GM23338 (cell line): ENCODE results near the gene PLEKHJ1. TPM values are rescaled to one million over a fixed set of nuclear protein-coding genes. Genes with fewer than 3 reads are reported as not detected.

ENCODE experiments used
- ATAC-seq: fragments of 200-7000 bp; cut with Tn5 transposase; 3 replicates; pipeline ENCODE4 v1.9.1; 2020
- DNase-seq: peaks from one replicate; pipeline ENCODE4 v3.0.0-alpha.2; 2015; ENCODE audit warnings: low spot score
- H2AFZ ChIP-seq: fragments of 200-600 bp; sonication (generic); 2 replicates; pipeline ENCODE4 v1.8.0; 2016; ENCODE audit warnings: antibody characterized with exemption, mild to moderate bottlenecking, moderate library complexity
- H3F3A ChIP-seq: fragments of 200-600 bp; sonication (generic); replicated peaks from 2 replicates; pipeline ENCODE4 v1.8.0; 2017; ENCODE audit warnings: antibody characterized with exemption, mixed run types, low read depth
- H3K27ac ChIP-seq: fragments of 200-600 bp; sonication (generic); 2 replicates; pipeline ENCODE4 v1.6.1; 2016; ENCODE audit warnings: low read depth
- H3K27me3 ChIP-seq: fragments of 200-600 bp; sonication (generic); 2 replicates; pipeline ENCODE4 v1.8.0; 2016; ENCODE audit warnings: mild to moderate bottlenecking, mixed run types, moderate library complexity; ENCODE audit not compliant: insufficient read depth
- H3K36me3 ChIP-seq: fragments of 200-600 bp; sonication (generic); 2 replicates; pipeline ENCODE4 v1.8.0; 2016; ENCODE audit warnings: mild to moderate bottlenecking; ENCODE audit not compliant: insufficient read depth
- H3K4me1 ChIP-seq: fragments of 200-600 bp; sonication (generic); 2 replicates; pipeline ENCODE4 v1.8.0; 2016; ENCODE audit warnings: mild to moderate bottlenecking, moderate library complexity; ENCODE audit not compliant: insufficient read depth
- H3K4me2 ChIP-seq: fragments of 200-600 bp; sonication (generic); 2 replicates; pipeline ENCODE4 v1.7.1; 2017; ENCODE audit warnings: mixed run types
- H3K4me3 ChIP-seq: fragments of 200-600 bp; sonication (generic); 2 replicates; pipeline ENCODE4 v1.6.1; 2016; ENCODE audit warnings: mixed run types
- H3K79me2 ChIP-seq: fragments of 200-600 bp; sonication (generic); replicated peaks from 2 replicates; pipeline ENCODE4 v1.8.0; 2017; ENCODE audit warnings: mild to moderate bottlenecking; ENCODE audit not compliant: insufficient read depth
- H3K9me2 ChIP-seq: fragments of 200-600 bp; sonication (generic); 2 replicates; pipeline ENCODE4 v1.8.0; 2017; ENCODE audit not compliant: insufficient read depth
- H4K20me1 ChIP-seq: fragments of 200-600 bp; sonication (generic); replicated peaks from 2 replicates; pipeline ENCODE4 v1.8.0; 2017; ENCODE audit warnings: mild to moderate bottlenecking; ENCODE audit not compliant: insufficient read depth
- H3K27ac Mint-ChIP-seq: 2 replicates; pipeline ENCODE4 v1.8.0; 2020; ENCODE audit warnings: inconsistent platforms, mild to moderate bottlenecking, moderate library complexity, mixed read lengths
- H3K27me3 Mint-ChIP-seq: 3 replicates; pipeline ENCODE4 v1.8.0; 2022; ENCODE audit warnings: low read depth, mild to moderate bottlenecking, moderate library complexity, mixed read lengths, inconsistent platforms; ENCODE audit not compliant: insufficient read depth, poor library complexity
- H3K36me3 Mint-ChIP-seq: 3 replicates; pipeline ENCODE4 v1.8.0; 2021; ENCODE audit warnings: low read depth, mild to moderate bottlenecking, inconsistent platforms, moderate library complexity, mixed read lengths
- H3K4me1 Mint-ChIP-seq: 3 replicates; pipeline ENCODE4 v1.8.0; 2020; ENCODE audit warnings: mild to moderate bottlenecking, inconsistent platforms, mixed read lengths
- H3K4me3 Mint-ChIP-seq: 3 replicates; pipeline ENCODE4 v1.8.0; 2021; ENCODE audit warnings: moderate library complexity, mild to moderate bottlenecking, inconsistent platforms, mixed read lengths
- H3K9me3 Mint-ChIP-seq: 3 replicates; pipeline ENCODE4 v1.8.0; 2020; ENCODE audit warnings: moderate library complexity, mild to moderate bottlenecking, inconsistent platforms, mixed read lengths
- CREB1 ChIP-seq: fragments of 250-450 bp; sonication (Bioruptor Pico); IDR thresholded peaks from 2 replicates; pipeline ENCODE4 v1.5.0; 2020; ENCODE audit warnings: low read depth, mild to moderate bottlenecking, moderate library complexity
- CTCF ChIP-seq, 2 experiments: fragments of 200-600 bp in 1 of 2; sonication (generic) in 1 of 2; conservative IDR thresholded peaks; 2 replicates each; pipeline versions ENCODE4 v1.5.1 to v1.6.1; 2016 to 2017; ENCODE audit warnings: antibody characterized with exemption in 2 of 2, low read depth in 2 of 2, mild to moderate bottlenecking in 2 of 2, moderate library complexity in 1 of 2
- EZH2 ChIP-seq: fragments of 200-600 bp; sonication (generic); IDR thresholded peaks from one replicate; pipeline ENCODE4 v1.8.0; 2017; ENCODE audit warnings: antibody characterized with exemption, mild to moderate bottlenecking, low read depth; ENCODE audit not compliant: unreplicated experiment
- EZH2phosphoT487 ChIP-seq: fragments of 200-600 bp; sonication (generic); IDR thresholded peaks from one replicate; pipeline ENCODE4 v1.8.1; 2018; ENCODE audit warnings: antibody characterized with exemption; ENCODE audit not compliant: unreplicated experiment
- JUNB ChIP-seq: IDR thresholded peaks from one replicate; pipeline ENCODE4 v1.6.1; 2016; ENCODE audit warnings: antibody characterized with exemption; ENCODE audit not compliant: unreplicated experiment
- NANOG ChIP-seq: IDR thresholded peaks from 2 replicates; pipeline ENCODE4 v1.6.1; 2016; ENCODE audit warnings: antibody characterized with exemption, borderline replicate concordance
- POLR2AphosphoS5 ChIP-seq: IDR thresholded peaks from 2 replicates; pipeline ENCODE4 v1.6.1; 2016; ENCODE audit warnings: antibody characterized with exemption, low read depth
- REST ChIP-seq: IDR thresholded peaks from one replicate; pipeline ENCODE4 v1.6.1; 2018; ENCODE audit warnings: antibody characterized with exemption; ENCODE audit not compliant: unreplicated experiment
- STAT1 ChIP-seq: IDR thresholded peaks from one replicate; pipeline ENCODE4 v1.6.1; 2016; ENCODE audit warnings: antibody characterized with exemption; ENCODE audit not compliant: unreplicated experiment
- ZNF114 ChIP-seq: fragments of 250-450 bp; sonication (Bioruptor Pico); IDR thresholded peaks from 2 replicates; pipeline ENCODE4 v1.5.0; 2020; ENCODE audit warnings: mild to moderate bottlenecking, moderate library complexity
- ZNF331 ChIP-seq: fragments of 250-450 bp; sonication (Bioruptor Pico); IDR thresholded peaks from 2 replicates; pipeline ENCODE4 v1.5.0; 2020; ENCODE audit warnings: low read depth, mild to moderate bottlenecking, moderate library complexity
- polyA plus RNA-seq: library from polyadenylated mRNA; unstranded; fragments of >200 nt; fragmentation: Nextera tagmentation; extraction: Ambion mirVana; gene quantifications from 2 replicates; pipeline ENCODE4 v1.2.1, GENCODE V29; 2016
- total RNA-seq: library from RNA; depleted of rRNA; stranded (reverse); fragments of >200 nt; shearing (Covaris generic); gene quantifications from 2 replicates; pipeline ENCODE4 v1.2.3, GENCODE V29; 2014
- TF ChIP-seq, protein P1 (sequence below): IDR thresholded peaks from 2 replicates; pipeline ENCODE4 v1.6.1; 2016; ENCODE audit warnings: antibody characterized with exemption
- TF ChIP-seq, protein P2 (sequence below): fragments of 250-450 bp; sonication (Bioruptor Pico); IDR thresholded peaks from 2 replicates; pipeline ENCODE4 v1.5.0; 2020; ENCODE audit warnings: mild to moderate bottlenecking, moderate library complexity

PLEKHJ1 gene
- total and polyA plus RNA-seq, 2 experiments from 2014 or later = 146 to 210 TPM

GRCh38 chr19:2190848-2191455, 45.2 kb downstream of the PLEKHJ1 start:
- no peaks in the 10 kb centered on the region for H3F3A ChIP-seq
- H3K27me3 ChIP-seq = no peaks in the 10 kb centered on the region
- no peaks in the 10 kb centered on the region for H3K9me2 ChIP-seq
- H3K4me1 Mint-ChIP-seq = 0 out of 3 replicates have a peak, but pooled peaks cover 2% of the 10 kb centered on the region
- H3K9me3 Mint-ChIP-seq = no peaks in the 10 kb centered on the region
- peaks cover 3% of the 10 kb centered on the region; the same call in 1 of the 2 replicates for H3K36me3 ChIP-seq
- no peak overlapping the region for H3K4me3 Mint-ChIP-seq
- peaks cover 5% of the 10 kb centered on the region for H3K27me3 Mint-ChIP-seq
- H2AFZ ChIP-seq = no peak overlapping the region
- peaks cover 45% of the 10 kb centered on the region for H3K36me3 Mint-ChIP-seq
- TF ChIP-seq STAT1 (no peak), JUNB (no peak), CREB1 (CRISPR knock-in tag) (no peak), REST (no peak), EZH2phosphoT487 (no peak), EZH2 (no peak), ZNF331 (CRISPR knock-in tag) (no peak), ZNF114 (no peak), CTCF (conservative IDR thresholded peaks at IDR 0.05; ENCODE audit: low read depth in 2 of 2) (no peak), NANOG (no peak), POLR2AphosphoS5 (no peak)
- TF ChIP-seq, protein P1, sequence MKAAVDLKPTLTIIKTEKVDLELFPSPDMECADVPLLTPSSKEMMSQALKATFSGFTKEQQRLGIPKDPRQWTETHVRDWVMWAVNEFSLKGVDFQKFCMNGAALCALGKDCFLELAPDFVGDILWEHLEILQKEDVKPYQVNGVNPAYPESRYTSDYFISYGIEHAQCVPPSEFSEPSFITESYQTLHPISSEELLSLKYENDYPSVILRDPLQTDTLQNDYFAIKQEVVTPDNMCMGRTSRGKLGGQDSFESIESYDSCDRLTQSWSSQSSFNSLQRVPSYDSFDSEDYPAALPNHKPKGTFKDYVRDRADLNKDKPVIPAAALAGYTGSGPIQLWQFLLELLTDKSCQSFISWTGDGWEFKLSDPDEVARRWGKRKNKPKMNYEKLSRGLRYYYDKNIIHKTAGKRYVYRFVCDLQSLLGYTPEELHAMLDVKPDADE = no peak
- TF ChIP-seq, protein P2, sequence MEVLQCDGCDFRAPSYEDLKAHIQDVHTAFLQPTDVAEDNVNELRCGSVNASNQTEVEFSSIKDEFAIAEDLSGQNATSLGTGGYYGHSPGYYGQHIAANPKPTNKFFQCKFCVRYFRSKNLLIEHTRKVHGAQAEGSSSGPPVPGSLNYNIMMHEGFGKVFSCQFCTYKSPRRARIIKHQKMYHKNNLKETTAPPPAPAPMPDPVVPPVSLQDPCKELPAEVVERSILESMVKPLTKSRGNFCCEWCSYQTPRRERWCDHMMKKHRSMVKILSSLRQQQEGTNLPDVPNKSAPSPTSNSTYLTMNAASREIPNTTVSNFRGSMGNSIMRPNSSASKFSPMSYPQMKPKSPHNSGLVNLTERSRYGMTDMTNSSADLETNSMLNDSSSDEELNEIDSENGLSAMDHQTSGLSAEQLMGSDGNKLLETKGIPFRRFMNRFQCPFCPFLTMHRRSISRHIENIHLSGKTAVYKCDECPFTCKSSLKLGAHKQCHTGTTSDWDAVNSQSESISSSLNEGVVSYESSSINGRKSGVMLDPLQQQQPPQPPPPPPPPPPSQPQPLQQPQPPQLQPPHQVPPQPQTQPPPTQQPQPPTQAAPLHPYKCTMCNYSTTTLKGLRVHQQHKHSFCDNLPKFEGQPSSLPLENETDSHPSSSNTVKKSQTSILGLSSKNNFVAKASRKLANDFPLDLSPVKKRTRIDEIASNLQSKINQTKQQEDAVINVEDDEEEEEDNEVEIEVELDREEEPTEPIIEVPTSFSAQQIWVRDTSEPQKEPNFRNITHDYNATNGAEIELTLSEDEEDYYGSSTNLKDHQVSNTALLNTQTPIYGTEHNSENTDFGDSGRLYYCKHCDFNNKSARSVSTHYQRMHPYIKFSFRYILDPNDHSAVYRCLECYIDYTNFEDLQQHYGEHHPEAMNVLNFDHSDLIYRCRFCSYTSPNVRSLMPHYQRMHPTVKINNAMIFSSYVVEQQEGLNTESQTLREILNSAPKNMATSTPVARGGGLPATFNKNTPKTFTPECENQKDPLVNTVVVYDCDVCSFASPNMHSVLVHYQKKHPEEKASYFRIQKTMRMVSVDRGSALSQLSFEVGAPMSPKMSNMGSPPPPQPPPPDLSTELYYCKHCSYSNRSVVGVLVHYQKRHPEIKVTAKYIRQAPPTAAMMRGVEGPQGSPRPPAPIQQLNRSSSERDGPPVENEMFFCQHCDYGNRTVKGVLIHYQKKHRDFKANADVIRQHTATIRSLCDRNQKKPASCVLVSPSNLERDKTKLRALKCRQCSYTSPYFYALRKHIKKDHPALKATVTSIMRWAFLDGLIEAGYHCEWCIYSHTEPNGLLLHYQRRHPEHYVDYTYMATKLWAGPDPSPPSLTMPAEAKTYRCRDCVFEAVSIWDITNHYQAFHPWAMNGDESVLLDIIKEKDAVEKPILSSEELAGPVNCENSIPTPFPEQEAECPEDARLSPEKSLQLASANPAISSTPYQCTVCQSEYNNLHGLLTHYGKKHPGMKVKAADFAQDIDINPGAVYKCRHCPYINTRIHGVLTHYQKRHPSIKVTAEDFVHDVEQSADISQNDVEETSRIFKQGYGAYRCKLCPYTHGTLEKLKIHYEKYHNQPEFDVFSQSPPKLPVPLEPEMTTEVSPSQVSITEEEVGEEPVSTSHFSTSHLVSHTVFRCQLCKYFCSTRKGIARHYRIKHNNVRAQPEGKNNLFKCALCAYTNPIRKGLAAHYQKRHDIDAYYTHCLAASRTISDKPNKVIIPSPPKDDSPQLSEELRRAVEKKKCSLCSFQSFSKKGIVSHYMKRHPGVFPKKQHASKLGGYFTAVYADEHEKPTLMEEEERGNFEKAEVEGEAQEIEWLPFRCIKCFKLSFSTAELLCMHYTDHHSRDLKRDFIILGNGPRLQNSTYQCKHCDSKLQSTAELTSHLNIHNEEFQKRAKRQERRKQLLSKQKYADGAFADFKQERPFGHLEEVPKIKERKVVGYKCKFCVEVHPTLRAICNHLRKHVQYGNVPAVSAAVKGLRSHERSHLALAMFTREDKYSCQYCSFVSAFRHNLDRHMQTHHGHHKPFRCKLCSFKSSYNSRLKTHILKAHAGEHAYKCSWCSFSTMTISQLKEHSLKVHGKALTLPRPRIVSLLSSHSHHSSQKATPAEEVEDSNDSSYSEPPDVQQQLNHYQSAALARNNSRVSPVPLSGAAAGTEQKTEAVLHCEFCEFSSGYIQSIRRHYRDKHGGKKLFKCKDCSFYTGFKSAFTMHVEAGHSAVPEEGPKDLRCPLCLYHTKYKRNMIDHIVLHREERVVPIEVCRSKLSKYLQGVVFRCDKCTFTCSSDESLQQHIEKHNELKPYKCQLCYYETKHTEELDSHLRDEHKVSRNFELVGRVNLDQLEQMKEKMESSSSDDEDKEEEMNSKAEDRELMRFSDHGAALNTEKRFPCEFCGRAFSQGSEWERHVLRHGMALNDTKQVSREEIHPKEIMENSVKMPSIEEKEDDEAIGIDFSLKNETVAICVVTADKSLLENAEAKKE (CRISPR knock-in tag) = no peak
- H3K27ac ChIP-seq = no peak overlapping the region
- H3K27ac Mint-ChIP-seq = no peak overlapping the region
- peaks cover 7% of the 10 kb centered on the region for H3K79me2 ChIP-seq
- no peak overlapping the region for H3K4me2 ChIP-seq
- DNase-seq = no peak
- no peak for ATAC-seq
- H3K4me3 ChIP-seq = no peak overlapping the region
- H4K20me1 ChIP-seq = no peaks in the 10 kb centered on the region; the same call in none of the 2 replicates
- H3K4me1 ChIP-seq = no peaks in the 10 kb centered on the region
